SU-DHL-6 (cell line): ENCODE data around the gene ZNF292.

Experiments used
- EZH2phosphoT487 ChIP-seq: fragments of 200-600 bp; sonication (generic), shearing (Covaris generic); conservative IDR thresholded peaks from 2 replicates; pipeline ENCODE4 v1.6.1; 2018; ENCODE audit warnings: mild to moderate bottlenecking, antibody characterized with exemption, low read length, moderate library complexity, mixed read lengths
- TF ChIP-seq, protein P1 (sequence below): fragments of 200-600 bp; sonication (generic); IDR thresholded peaks from one replicate; pipeline ENCODE4 v1.5.1; 2017; ENCODE audit warnings: antibody characterized with exemption, mild to moderate bottlenecking, low read length, moderate library complexity; ENCODE audit not compliant: insufficient read depth, poor library complexity, severe bottlenecking

DNA sequence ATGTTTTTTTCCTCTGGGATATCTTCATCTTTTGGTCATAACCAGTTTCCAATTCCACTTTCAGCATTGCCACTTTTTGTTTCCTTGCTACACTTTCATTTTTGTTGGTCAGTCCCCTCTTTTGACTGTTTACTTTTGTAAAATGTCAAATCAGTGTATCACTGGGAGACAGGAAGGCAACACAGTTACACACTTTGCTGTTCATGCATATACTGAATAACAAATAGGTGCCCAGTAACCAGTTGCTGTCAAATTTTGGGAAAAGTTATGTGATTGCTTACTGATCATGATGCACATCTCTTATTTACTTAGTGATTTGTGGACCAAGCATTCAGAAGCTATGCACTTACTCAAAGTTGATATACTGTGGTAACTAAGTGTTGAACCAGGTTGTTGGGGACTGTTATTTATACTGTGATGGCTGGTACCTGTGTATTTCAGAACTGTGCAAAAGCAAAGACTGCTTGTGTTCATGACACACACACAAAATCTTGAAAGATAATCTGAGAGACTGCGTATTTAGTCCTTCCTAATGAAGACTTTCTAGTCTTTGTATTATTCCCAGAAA, 41.0 kb downstream of the ZNF292 start:
- TF ChIP-seq, protein P1, sequence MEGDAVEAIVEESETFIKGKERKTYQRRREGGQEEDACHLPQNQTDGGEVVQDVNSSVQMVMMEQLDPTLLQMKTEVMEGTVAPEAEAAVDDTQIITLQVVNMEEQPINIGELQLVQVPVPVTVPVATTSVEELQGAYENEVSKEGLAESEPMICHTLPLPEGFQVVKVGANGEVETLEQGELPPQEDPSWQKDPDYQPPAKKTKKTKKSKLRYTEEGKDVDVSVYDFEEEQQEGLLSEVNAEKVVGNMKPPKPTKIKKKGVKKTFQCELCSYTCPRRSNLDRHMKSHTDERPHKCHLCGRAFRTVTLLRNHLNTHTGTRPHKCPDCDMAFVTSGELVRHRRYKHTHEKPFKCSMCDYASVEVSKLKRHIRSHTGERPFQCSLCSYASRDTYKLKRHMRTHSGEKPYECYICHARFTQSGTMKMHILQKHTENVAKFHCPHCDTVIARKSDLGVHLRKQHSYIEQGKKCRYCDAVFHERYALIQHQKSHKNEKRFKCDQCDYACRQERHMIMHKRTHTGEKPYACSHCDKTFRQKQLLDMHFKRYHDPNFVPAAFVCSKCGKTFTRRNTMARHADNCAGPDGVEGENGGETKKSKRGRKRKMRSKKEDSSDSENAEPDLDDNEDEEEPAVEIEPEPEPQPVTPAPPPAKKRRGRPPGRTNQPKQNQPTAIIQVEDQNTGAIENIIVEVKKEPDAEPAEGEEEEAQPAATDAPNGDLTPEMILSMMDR: no peak
- no peak for TF ChIP-seq EZH2phosphoT487
